ENCODE results near the gene PTPRH.

- TF ChIP-seq POLR2A (IDR thresholded peaks at IDR 0.05) (no peak), CTCF (IDR thresholded peaks at IDR 0.05) (no peak), EP300 (IDR thresholded peaks at IDR 0.05) (no peak), POLR2AphosphoS5 (IDR thresholded peaks at IDR 0.05) (no peak)
Measured at GRCh38 chr19:55240713-55241020, 31.4 kb upstream of the PTPRH start.

Measured in gastroesophageal sphincter (tissue), 3 donors.